OCI-LY1 (cell line): ENCODE results near the gene SLC4A8.

Source experiments
- H2AFZ ChIP-seq: fragments of 200-600 bp; sonication (generic), shearing (Covaris generic); 2 replicates; pipeline ENCODE4 v1.6.0; 2014; ENCODE audit warnings: antibody characterized with exemption, mild to moderate bottlenecking, low read length
- H3F3A ChIP-seq: fragments of 200-600 bp; sonication (generic), shearing (Covaris generic); 2 replicates; pipeline ENCODE4 v1.6.0; 2014; ENCODE audit warnings: mild to moderate bottlenecking, antibody characterized with exemption, low read length, moderate library complexity; ENCODE audit not compliant: insufficient read depth
- H3K27ac ChIP-seq: fragments of 200-600 bp; sonication (generic); 2 replicates; pipeline ENCODE4 v1.5.1; 2014; ENCODE audit warnings: low read length, mixed run types, mild to moderate bottlenecking, low read depth; ENCODE audit not compliant: poor library complexity, severe bottlenecking
- H3K27me3 ChIP-seq: fragments of 200-600 bp; sonication (generic); 2 replicates; pipeline ENCODE4 v1.6.0; 2014; ENCODE audit warnings: antibody characterized with exemption, mild to moderate bottlenecking, low read length, moderate library complexity; ENCODE audit not compliant: insufficient read depth
- H3K36me3 ChIP-seq: fragments of 200-600 bp; sonication (generic); 2 replicates; pipeline ENCODE4 v1.6.1; 2014; ENCODE audit warnings: mild to moderate bottlenecking, antibody characterized with exemption, low read length, moderate library complexity, mixed read lengths; ENCODE audit not compliant: insufficient read depth
- H3K4me1 ChIP-seq: fragments of 200-600 bp; sonication (generic); 2 replicates; pipeline ENCODE4 v1.5.1; 2014; ENCODE audit warnings: mild to moderate bottlenecking, low read length, moderate library complexity; ENCODE audit not compliant: insufficient read depth, severe bottlenecking
- H3K4me2 ChIP-seq: fragments of 200-600 bp; sonication (generic), shearing (Covaris generic); 2 replicates; pipeline ENCODE4 v1.6.1; 2014; ENCODE audit warnings: low read length
- H3K4me3 ChIP-seq: fragments of 200-600 bp; sonication (generic); 2 replicates; pipeline ENCODE4 v1.5.1; 2014; ENCODE audit warnings: low read length, low read depth, mild to moderate bottlenecking, mixed read lengths; ENCODE audit not compliant: poor library complexity, severe bottlenecking
- H3K79me2 ChIP-seq: fragments of 200-600 bp; shearing (Covaris generic); 2 replicates; pipeline ENCODE4 v1.6.1; 2016; ENCODE audit warnings: mixed run types, low read length, mixed read lengths; ENCODE audit not compliant: insufficient read depth
- H3K9ac ChIP-seq: fragments of 200-600 bp; sonication (generic), shearing (Covaris generic); 2 replicates; pipeline ENCODE4 v1.6.1; 2014; ENCODE audit warnings: mild to moderate bottlenecking, low read length, mixed read lengths
- H3K9me2 ChIP-seq: fragments of 200-600 bp; sonication (generic), shearing (Covaris generic); 2 replicates; pipeline ENCODE4 v1.6.1; 2014; ENCODE audit warnings: low read depth, mild to moderate bottlenecking, low read length, mixed read lengths
- H3K9me3 ChIP-seq: fragments of 200-600 bp; shearing (Covaris generic); 2 replicates; pipeline ENCODE4 v1.6.1; 2014; ENCODE audit warnings: low read length, mixed read lengths
- H4K20me1 ChIP-seq: fragments of 200-600 bp; sonication (generic), shearing (Covaris generic); 2 replicates; pipeline ENCODE4 v1.6.0; 2016; ENCODE audit warnings: mild to moderate bottlenecking, low read length; ENCODE audit not compliant: insufficient read depth
- EZH2 ChIP-seq: fragments of 200-600 bp; sonication (generic), shearing (Covaris generic); IDR thresholded peaks from 2 replicates; pipeline ENCODE4 v1.8.0; 2017; ENCODE audit warnings: borderline replicate concordance, mixed run types, mild to moderate bottlenecking, antibody characterized with exemption, low read length, moderate library complexity, mixed read lengths
- TF ChIP-seq, protein P1 (sequence below): fragments of 200-600 bp; sonication (generic), shearing (Covaris generic); IDR thresholded peaks from 2 replicates; pipeline ENCODE4 v1.5.1; 2017; ENCODE audit warnings: mild to moderate bottlenecking, antibody characterized with exemption, low read length, moderate library complexity, mixed read lengths

Gene SLC4A8

DNA sequence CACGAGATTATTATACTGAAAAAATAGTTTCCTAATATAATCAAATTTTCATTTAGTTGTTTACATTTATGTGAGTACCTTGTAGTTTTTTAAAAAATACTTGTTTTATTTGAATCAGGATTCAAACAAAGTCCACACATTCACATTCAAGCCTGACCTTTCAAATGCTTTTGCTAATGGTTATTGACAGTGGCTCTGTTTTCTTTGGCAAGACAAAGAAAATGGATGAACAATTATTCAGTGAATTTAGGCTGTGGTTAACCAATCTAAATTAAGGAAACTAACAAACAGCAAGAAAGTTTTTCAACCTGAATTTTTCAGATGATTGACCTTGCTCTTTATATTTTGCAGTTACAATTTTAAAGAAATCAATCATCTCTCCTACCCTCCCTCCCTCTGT is 9.7 kb downstream of the SLC4A8 start:
- Histone ChIP-seq H3K4me2 (no peak overlapping the region), H4K20me1 (no peaks in the 10 kb centered on the region), H3K27ac (no peak overlapping the region), H3F3A (no peaks in the 10 kb centered on the region), H3K9me3 (no peaks in the 10 kb centered on the region), H3K9me2 (no peaks in the 10 kb centered on the region), H3K27me3 (no peaks in the 10 kb centered on the region; the same call in 1 of the 2 replicates), H3K79me2 (no peaks in the 10 kb centered on the region), H3K36me3 (no peaks in the 10 kb centered on the region), H3K9ac (no peak overlapping the region), H2AFZ (no peak overlapping the region), H3K4me1 (no peaks in the 10 kb centered on the region), H3K4me3 (no peak overlapping the region)
- no peak for TF ChIP-seq EZH2
- TF ChIP-seq, protein P1, sequence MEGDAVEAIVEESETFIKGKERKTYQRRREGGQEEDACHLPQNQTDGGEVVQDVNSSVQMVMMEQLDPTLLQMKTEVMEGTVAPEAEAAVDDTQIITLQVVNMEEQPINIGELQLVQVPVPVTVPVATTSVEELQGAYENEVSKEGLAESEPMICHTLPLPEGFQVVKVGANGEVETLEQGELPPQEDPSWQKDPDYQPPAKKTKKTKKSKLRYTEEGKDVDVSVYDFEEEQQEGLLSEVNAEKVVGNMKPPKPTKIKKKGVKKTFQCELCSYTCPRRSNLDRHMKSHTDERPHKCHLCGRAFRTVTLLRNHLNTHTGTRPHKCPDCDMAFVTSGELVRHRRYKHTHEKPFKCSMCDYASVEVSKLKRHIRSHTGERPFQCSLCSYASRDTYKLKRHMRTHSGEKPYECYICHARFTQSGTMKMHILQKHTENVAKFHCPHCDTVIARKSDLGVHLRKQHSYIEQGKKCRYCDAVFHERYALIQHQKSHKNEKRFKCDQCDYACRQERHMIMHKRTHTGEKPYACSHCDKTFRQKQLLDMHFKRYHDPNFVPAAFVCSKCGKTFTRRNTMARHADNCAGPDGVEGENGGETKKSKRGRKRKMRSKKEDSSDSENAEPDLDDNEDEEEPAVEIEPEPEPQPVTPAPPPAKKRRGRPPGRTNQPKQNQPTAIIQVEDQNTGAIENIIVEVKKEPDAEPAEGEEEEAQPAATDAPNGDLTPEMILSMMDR, result no peak

DNA sequence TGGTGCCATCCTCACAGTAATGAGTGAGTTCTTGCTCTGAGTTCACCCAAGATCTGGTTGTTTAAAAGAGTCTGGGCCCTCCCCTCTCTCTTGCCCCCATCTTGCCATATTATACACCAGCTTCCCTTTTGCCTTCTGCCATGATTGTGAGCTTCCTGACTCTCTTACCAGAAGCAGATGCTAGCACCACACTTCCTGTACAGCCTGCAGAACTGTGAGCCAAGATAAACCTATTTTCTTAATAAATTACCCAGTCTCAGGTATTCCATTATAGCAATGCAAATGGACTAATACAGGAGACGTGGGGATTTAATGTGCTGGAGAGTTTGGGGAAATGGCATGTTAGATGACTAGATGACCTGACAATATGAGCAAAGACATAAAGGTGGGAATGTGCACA is 12.8 kb downstream of the SLC4A8 start:
- Histone ChIP-seq H3K79me2 (no peaks in the 10 kb centered on the region), H4K20me1 (no peaks in the 10 kb centered on the region), H3K9me3 (no peaks in the 10 kb centered on the region), H3K4me3 (no peak overlapping the region), H3K36me3 (no peaks in the 10 kb centered on the region), H3K9me2 (no peaks in the 10 kb centered on the region), H2AFZ (no peak overlapping the region), H3K9ac (no peak overlapping the region), H3K4me2 (no peak overlapping the region), H3K4me1 (no peaks in the 10 kb centered on the region), H3K27me3 (no peaks in the 10 kb centered on the region), H3F3A (no peaks in the 10 kb centered on the region), H3K27ac (no peak overlapping the region)
- TF ChIP-seq, protein P1, result no peak
- TF ChIP-seq EZH2, result no peak

DNA sequence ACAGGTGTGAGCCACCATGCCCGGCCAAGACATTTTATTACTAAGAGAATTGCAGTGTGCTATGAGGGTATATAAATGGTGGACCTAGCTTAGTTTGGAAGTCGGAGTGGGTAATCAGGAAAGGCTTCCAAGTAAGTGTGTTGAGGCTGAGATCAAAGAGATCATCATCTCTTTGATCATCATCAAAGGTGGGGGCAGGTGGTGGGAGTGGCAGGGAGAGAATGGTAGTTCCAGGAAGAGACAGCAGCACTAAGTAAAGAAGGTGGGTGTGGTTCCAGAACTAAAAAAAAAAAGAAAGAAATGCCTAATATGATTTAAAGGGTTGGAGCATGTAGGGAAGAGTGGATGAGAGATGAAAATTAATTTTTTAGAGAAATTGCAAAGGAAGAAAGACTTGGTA is 14.7 kb downstream of the SLC4A8 start:
- TF ChIP-seq EZH2, result no peak
- TF ChIP-seq, protein P1, result no peak
- Histone ChIP-seq H3K4me1 (no peaks in the 10 kb centered on the region), H3F3A (no peaks in the 10 kb centered on the region), H3K27me3 (no peaks in the 10 kb centered on the region), H3K4me3 (no peak overlapping the region), H3K9me3 (no peaks in the 10 kb centered on the region), H4K20me1 (no peaks in the 10 kb centered on the region), H3K9me2 (no peaks in the 10 kb centered on the region), H3K79me2 (no peaks in the 10 kb centered on the region), H3K36me3 (no peaks in the 10 kb centered on the region), H3K27ac (no peak overlapping the region), H3K4me2 (no peak overlapping the region), H2AFZ (no peak overlapping the region), H3K9ac (no peak overlapping the region)
